ENCODE results near the gene LOXHD1.
A peak's percentile ranks its signal among the peaks of the same experiment; 100 is the strongest.

The LOXHD1 gene

GRCh38 chr18:46538376-46538775 lies 118.6 kb downstream of the LOXHD1 start:
- DNase-seq: no peak

GRCh38 chr18:46536215-46536874 lies 120.7 kb downstream of the LOXHD1 start:
- no peak for DNase-seq

- no peak for DNase-seq
Observed at GRCh38 chr18:46531482-46531881, 125.5 kb downstream of the LOXHD1 start.

GRCh38 chr18:46528037-46528436 lies 129.0 kb downstream of the LOXHD1 start:
- no peak for DNase-seq

GRCh38 chr18:46519870-46520269 lies 137.2 kb downstream of the LOXHD1 start:
- no peak for DNase-seq

GRCh38 chr18:46518438-46518837 lies 138.6 kb downstream of the LOXHD1 start:
- DNase-seq: peak; percentile 0

- no peak for DNase-seq
Observed at GRCh38 chr18:46516555-46516954, 140.5 kb downstream of the LOXHD1 start.

- no peak for DNase-seq
Observed at GRCh38 chr18:46510386-46510785, 146.6 kb downstream of the LOXHD1 start.

- DNase-seq: no peak
Observed at GRCh38 chr18:46509530-46509929, 147.5 kb downstream of the LOXHD1 start.

- DNase-seq: no peak
Observed at GRCh38 chr18:46506974-46507586, 149.9 kb downstream of the LOXHD1 start.

- no peak for DNase-seq
Observed at GRCh38 chr18:46502444-46502843, 154.6 kb downstream of the LOXHD1 start.

GRCh38 chr18:46497129-46497528 lies 159.9 kb downstream of the LOXHD1 start:
- DNase-seq: no peak

- no peak for DNase-seq
Observed at GRCh38 chr18:46488471-46489213, 168.4 kb downstream of the LOXHD1 start.

GRCh38 chr18:46485675-46486194 lies 171.3 kb downstream of the LOXHD1 start:
- DNase-seq: no peak

GRCh38 chr18:46484971-46485370 lies 172.0 kb downstream of the LOXHD1 start:
- DNase-seq: no peak

- DNase-seq: no peak
Observed at GRCh38 chr18:46482831-46483230, 174.2 kb downstream of the LOXHD1 start.

- DNase-seq: no peak
Observed at GRCh38 chr18:46481847-46482245, 175.2 kb downstream of the LOXHD1 start.

GRCh38 chr18:46481048-46481846 lies 175.8 kb downstream of the LOXHD1 start:
- DNase-seq: peak; percentile 36

GRCh38 chr18:46480226-46480625 lies 176.8 kb downstream of the LOXHD1 start:
- DNase-seq: no peak

- DNase-seq: peak; percentile 36
Observed at GRCh38 chr18:46478796-46479195, 178.2 kb downstream of the LOXHD1 start.

GRCh38 chr18:46477425-46478011 lies 179.5 kb downstream of the LOXHD1 start:
- DNase-seq: no peak

GRCh38 chr18:46475390-46475752 lies 181.6 kb downstream of the LOXHD1 start:
- no peak for DNase-seq
